ENCODE data around the gene LCE2A. TPM values are rescaled to one million over a fixed set of nuclear protein-coding genes. Genes with fewer than 3 reads are reported as not detected.

The LCE2A gene, protein sequence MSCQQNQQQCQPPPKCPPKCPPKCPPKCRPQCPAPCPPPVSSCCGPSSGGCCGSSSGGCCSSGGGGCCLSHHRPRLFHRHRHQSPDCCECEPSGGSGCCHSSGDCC
- total RNA-seq = not detected

GRCh38 chr1:152697701-152698600 is at the start of gene LCE2A:
Gene LCE2A (plus strand): TSS chr1:152698345. CDS start chr1:152698902, 557 bp downstream.
- H3K27me3 ChIP-seq = no peaks in the 10 kb centered on the region
- H3K36me3 ChIP-seq (replicated peaks in 1 of 2; ENCODE audit: insufficient read depth in 1 of 2, low read depth in 2 of 2) = no peaks in the 10 kb centered on the region
- no peaks in the 10 kb centered on the region for H3K9me3 ChIP-seq
- intact Hi-C loops (cut with DNase I) = no loop called here
- ATAC-seq (no peak), DNase-seq (no peak)
- WGBS, 2 donors = 31 to 52% methylated on average over 4 of the region's 4 CpGs
- no peak within 1 kb of the TSS for H3K4me3 ChIP-seq
- TF ChIP-seq, protein P1, sequence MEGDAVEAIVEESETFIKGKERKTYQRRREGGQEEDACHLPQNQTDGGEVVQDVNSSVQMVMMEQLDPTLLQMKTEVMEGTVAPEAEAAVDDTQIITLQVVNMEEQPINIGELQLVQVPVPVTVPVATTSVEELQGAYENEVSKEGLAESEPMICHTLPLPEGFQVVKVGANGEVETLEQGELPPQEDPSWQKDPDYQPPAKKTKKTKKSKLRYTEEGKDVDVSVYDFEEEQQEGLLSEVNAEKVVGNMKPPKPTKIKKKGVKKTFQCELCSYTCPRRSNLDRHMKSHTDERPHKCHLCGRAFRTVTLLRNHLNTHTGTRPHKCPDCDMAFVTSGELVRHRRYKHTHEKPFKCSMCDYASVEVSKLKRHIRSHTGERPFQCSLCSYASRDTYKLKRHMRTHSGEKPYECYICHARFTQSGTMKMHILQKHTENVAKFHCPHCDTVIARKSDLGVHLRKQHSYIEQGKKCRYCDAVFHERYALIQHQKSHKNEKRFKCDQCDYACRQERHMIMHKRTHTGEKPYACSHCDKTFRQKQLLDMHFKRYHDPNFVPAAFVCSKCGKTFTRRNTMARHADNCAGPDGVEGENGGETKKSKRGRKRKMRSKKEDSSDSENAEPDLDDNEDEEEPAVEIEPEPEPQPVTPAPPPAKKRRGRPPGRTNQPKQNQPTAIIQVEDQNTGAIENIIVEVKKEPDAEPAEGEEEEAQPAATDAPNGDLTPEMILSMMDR (IDR thresholded peaks at IDR 0.05) = no peak
- no peak for TF ChIP-seq POLR2A (IDR thresholded peaks at IDR 0.05)
- no peak within 1 kb of the TSS for H3K27ac ChIP-seq
- no peaks in the 10 kb centered on the region for H3K4me1 ChIP-seq

DNA sequence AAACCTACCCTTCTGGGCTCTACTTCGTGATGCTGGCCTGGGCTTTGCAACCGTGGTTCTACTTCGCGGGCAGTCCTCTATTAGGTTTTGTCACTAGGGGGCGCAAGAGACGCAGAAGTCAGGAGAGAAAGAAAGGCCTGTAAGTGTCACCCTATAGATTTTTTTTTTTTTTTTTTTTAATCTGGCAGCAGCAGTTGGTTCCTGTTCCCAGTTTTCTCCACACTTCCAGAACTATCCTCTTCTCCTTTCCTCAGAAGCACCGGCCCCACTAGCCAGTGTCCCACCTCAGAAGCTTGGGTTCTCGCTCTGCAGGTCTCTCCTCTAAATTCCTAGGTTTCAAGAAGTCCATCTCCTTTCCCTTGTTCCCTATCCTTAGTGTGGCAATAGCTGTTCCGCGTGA is 44.0 kb upstream of the LCE2A start:
- intact Hi-C loops (cut with DNase I) = no loop called here
- no peaks in the 10 kb centered on the region for H3K9me3 ChIP-seq
- 29 to 31% methylated on average over 10 of the region's 10 CpGs for WGBS, 2 donors
- no peak for TF ChIP-seq POLR2A (IDR thresholded peaks at IDR 0.05)
- TF ChIP-seq, protein P1 (IDR thresholded peaks at IDR 0.05) = peak in 6 of 7 experiments; percentile 38 to 61 (median 53)
- ATAC-seq = peak; percentile 52
- no peak overlapping the region for H3K4me3 ChIP-seq
- peak; percentile 34 to 57 (median 40) for DNase-seq
- no peaks in the 10 kb centered on the region for H3K27me3 ChIP-seq
- no peak overlapping the region for H3K27ac ChIP-seq
- H3K36me3 ChIP-seq (replicated peaks in 1 of 2; ENCODE audit: insufficient read depth in 1 of 2, low read depth in 2 of 2) = no peaks in the 10 kb centered on the region
- no peaks in the 10 kb centered on the region for H3K4me1 ChIP-seq

- ATAC-seq = no peak
- intact Hi-C loops (cut with DNase I) = no loop called here
- no peak overlapping the region for H3K4me3 ChIP-seq
Measured at GRCh38 chr1:152656459-152656858, 41.7 kb upstream of the LCE2A start.

DNA sequence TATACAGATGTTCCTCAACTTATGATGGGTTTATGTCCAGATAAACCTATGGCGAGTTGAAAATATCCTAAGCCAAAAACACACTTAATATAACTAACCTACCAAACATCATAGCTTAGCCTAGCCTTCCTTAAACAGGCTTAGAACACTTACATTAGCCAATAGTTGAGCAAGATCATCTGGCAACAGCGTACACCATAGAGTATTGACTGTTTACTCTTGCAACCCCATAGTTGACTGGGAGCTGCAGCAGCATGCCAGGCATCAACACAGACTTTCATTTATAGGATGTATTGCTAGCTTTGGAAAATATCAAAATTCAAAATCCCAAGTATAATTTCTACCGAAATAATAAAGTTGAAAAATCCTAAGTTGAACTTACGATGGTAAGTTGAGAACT is 40.5 kb upstream of the LCE2A start:
- H3K27ac ChIP-seq = no peak overlapping the region
- WGBS, 2 donors = 61 to 70% methylated on average over 4 of the region's 4 CpGs

More at GRCh38 chr1:152656459-152656858, 41.7 kb upstream of the LCE2A start:
- TF ChIP-seq, protein P1 (IDR thresholded peaks at IDR 0.05) = no peak
- no peak for TF ChIP-seq POLR2A (IDR thresholded peaks at IDR 0.05)
- H3K27me3 ChIP-seq = no peaks in the 10 kb centered on the region
- H3K27ac ChIP-seq = no peak overlapping the region
- no peaks in the 10 kb centered on the region for H3K9me3 ChIP-seq
- 33 to 51% methylated on average over 1 to 2 of the region's 2 CpGs for WGBS, 2 donors
- no peaks in the 10 kb centered on the region for H3K4me1 ChIP-seq
- no peak for DNase-seq
- no peaks in the 10 kb centered on the region for H3K36me3 ChIP-seq (replicated peaks in 1 of 2; ENCODE audit: insufficient read depth in 1 of 2, low read depth in 2 of 2)

More for the DNA sequence above, 40.5 kb upstream of the LCE2A start:
- Histone ChIP-seq H3K4me3 (no peak overlapping the region), H3K9me3 (no peaks in the 10 kb centered on the region), H3K27me3 (no peaks in the 10 kb centered on the region), H3K4me1 (no peaks in the 10 kb centered on the region), H3K36me3 (replicated peaks in 1 of 2; ENCODE audit: insufficient read depth in 1 of 2, low read depth in 2 of 2) (no peaks in the 10 kb centered on the region)
- no peak for TF ChIP-seq POLR2A (IDR thresholded peaks at IDR 0.05)
- TF ChIP-seq, protein P1 (IDR thresholded peaks at IDR 0.05) = no peak
- ATAC-seq (no peak), DNase-seq (no peak)
- intact Hi-C loops (cut with DNase I) = no loop called here
